Measurements from ENCODE around the gene MFRP.

GRCh38 chr11:119366690-119367620 is 20.4 kb upstream of the MFRP start:
- no peak for TF ChIP-seq CTCF (conservative IDR thresholded peaks at IDR 0.05; ENCODE audit: low read length)
- TF ChIP-seq EZH2phosphoT487 (IDR thresholded peaks at IDR 0.05; ENCODE audit: borderline replicate concordance) = no peak
